ENCODE results near the gene PTPA. TPM values are rescaled to one million over a fixed set of nuclear protein-coding genes. Genes with fewer than 3 reads are reported as not detected.

The PTPA gene
- total RNA-seq, 2 donors from 2014 or later = 81.3 to 89.9 TPM

- Histone ChIP-seq H3K27me3 (no peaks in the 10 kb centered on the region), H3K4me3 (no peak overlapping the region), H3K9me3 (no peaks in the 10 kb centered on the region), H3K27ac (peak overlapping the region; percentile 65 to 71), H3K36me3 (no peaks in the 10 kb centered on the region), H3K4me1 (peaks cover 0 to 36% of the 10 kb centered on the region in 2 donors)
- DNase-seq (ENCODE audit: low spot score) = no peak
- TF ChIP-seq CTCF (IDR thresholded peaks at IDR 0.05) = no peak
Measured at GRCh38 chr9:129163753-129164152, 52.5 kb downstream of the PTPA start.

GRCh38 chr9:129164246-129164930 lies 53.2 kb downstream of the PTPA start:
- TF ChIP-seq CTCF (IDR thresholded peaks at IDR 0.05) = no peak
- Histone ChIP-seq H3K9me3 (no peaks in the 10 kb centered on the region), H3K27ac (peak overlapping the region; percentile 65 to 71), H3K27me3 (no peaks in the 10 kb centered on the region), H3K4me3 (no peak overlapping the region), H3K4me1 (peaks cover 0 to 36% of the 10 kb centered on the region in 2 donors), H3K36me3 (no peaks in the 10 kb centered on the region)
- peak; percentile 86 for DNase-seq (ENCODE audit: low spot score)

- no peaks in the 10 kb centered on the region for H3K36me3 ChIP-seq
- H3K27me3 ChIP-seq = no peaks in the 10 kb centered on the region
- DNase-seq (ENCODE audit: low spot score) = no peak
- H3K4me1 ChIP-seq = peaks cover 0 to 40% of the 10 kb centered on the region in 2 donors
- H3K4me3 ChIP-seq = no peak overlapping the region
- H3K9me3 ChIP-seq = no peaks in the 10 kb centered on the region
- H3K27ac ChIP-seq = no peak overlapping the region
- no peak for TF ChIP-seq CTCF (IDR thresholded peaks at IDR 0.05)
Measured at GRCh38 chr9:129165198-129165597, 54.0 kb downstream of the PTPA start.

- peaks cover 0 to 40% of the 10 kb centered on the region in 2 donors for H3K4me1 ChIP-seq
- no peaks in the 10 kb centered on the region for H3K36me3 ChIP-seq
- no peaks in the 10 kb centered on the region for H3K9me3 ChIP-seq
- H3K27me3 ChIP-seq = no peaks in the 10 kb centered on the region
- peak; percentile 84 for DNase-seq (ENCODE audit: low spot score)
- peak overlapping the region in 1 of 2 donors; percentile 30 for H3K4me3 ChIP-seq
- TF ChIP-seq CTCF (IDR thresholded peaks at IDR 0.05) = no peak
- H3K27ac ChIP-seq = peak overlapping the region; percentile 68 to 72
Measured at GRCh38 chr9:129166623-129167557, 55.7 kb downstream of the PTPA start.

GRCh38 chr9:129170229-129170628 lies 59.0 kb downstream of the PTPA start:
- H3K4me1 ChIP-seq = peaks cover 0 to 54% of the 10 kb centered on the region in 2 donors
- H3K4me3 ChIP-seq = no peak overlapping the region
- DNase-seq (ENCODE audit: low spot score) = no peak
- H3K27ac ChIP-seq = no peak overlapping the region
- H3K36me3 ChIP-seq = no peaks in the 10 kb centered on the region
- H3K27me3 ChIP-seq = no peaks in the 10 kb centered on the region
- no peak for TF ChIP-seq CTCF (IDR thresholded peaks at IDR 0.05)
- no peaks in the 10 kb centered on the region for H3K9me3 ChIP-seq

Measured in right atrium auricular region (tissue), 2 donors.